A673 (cell line): ENCODE measurements around the gene MYRIP.

Source experiments
- CTCF ChIP-seq: fragments of 300-800, 200-600 bp; sonication (generic); conservative IDR thresholded peaks from 2 replicates; pipeline ENCODE4 v1.5.1; 2017; ENCODE audit warnings: low read depth, mild to moderate bottlenecking, antibody characterized with exemption, low read length, moderate library complexity, mixed read lengths
- EZH2 ChIP-seq: fragments of 200-600 bp; sonication (generic); IDR thresholded peaks from 2 replicates; pipeline ENCODE4 v1.6.1; 2017; ENCODE audit warnings: borderline replicate concordance, low read depth, mild to moderate bottlenecking, mixed read lengths, antibody characterized with exemption, low read length; ENCODE audit not compliant: poor library complexity, severe bottlenecking

- TF ChIP-seq EZH2 (no peak), CTCF (no peak)
These were observed 40.7 kb downstream of the MYRIP start for GRCh38 chr3:39849992-39850715.
